ENCODE measurements around the gene SLX4IP. TPM values are rescaled to one million over a fixed set of nuclear protein-coding genes. Genes with fewer than 3 reads are reported as not detected.

SLX4IP gene
- total and polyA plus RNA-seq, 2 of the 13 experiments (the other 11 are each of a cell fraction or from before 2014, with no cell fraction given) = 3.6 to 7.3 TPM

DNA sequence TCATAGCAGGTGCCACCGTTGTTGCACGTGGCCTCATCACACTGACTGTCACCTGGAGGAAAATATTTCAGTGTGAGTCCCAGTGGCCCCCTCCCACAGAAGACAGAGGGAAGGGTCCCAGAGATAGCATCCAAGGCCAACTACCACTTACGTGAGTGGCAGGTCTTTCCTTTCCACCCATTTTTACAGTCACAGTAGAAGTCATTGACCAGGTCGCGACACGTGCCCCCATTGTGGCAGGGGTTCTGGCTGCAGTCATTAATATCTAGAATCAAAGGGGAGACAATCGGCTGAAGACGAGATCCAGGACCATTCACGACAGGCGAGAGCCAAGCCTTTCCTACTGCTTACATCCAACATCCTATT, 210.1 kb downstream of the SLX4IP start:
- TF ChIP-seq, protein P1, sequence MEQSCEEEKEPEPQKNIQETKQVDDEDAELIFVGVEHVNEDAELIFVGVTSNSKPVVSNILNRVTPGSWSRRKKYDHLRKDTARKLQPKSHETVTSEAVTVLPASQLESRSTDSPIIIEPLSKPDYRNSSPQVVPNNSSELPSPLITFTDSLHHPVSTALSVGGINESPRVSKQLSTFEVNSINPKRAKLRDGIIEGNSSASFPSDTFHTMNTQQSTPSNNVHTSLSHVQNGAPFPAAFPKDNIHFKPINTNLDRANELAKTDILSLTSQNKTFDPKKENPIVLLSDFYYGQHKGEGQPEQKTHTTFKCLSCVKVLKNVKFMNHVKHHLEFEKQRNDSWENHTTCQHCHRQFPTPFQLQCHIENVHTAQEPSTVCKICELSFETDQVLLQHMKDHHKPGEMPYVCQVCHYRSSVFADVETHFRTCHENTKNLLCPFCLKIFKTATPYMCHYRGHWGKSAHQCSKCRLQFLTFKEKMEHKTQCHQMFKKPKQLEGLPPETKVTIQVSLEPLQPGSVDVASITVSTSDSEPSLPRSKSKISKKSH (CRISPR knock-in tag; IDR thresholded peaks at IDR 0.05; ENCODE audit: borderline replicate concordance) = no peak
- TF ChIP-seq XBP1 (CRISPR knock-in tag; IDR thresholded peaks at IDR 0.05) = 0 out of 2 replicates have a peak, but pooled peaks have one; percentile 22
- no peak for TF ChIP-seq JUN (CRISPR knock-in tag; IDR thresholded peaks at IDR 0.05)
- no peak for TF ChIP-seq PLRG1 (conservative IDR thresholded peaks at IDR 0.05)
- no peak for TF ChIP-seq ZNF660 (CRISPR knock-in tag; IDR thresholded peaks at IDR 0.05; ENCODE audit: borderline replicate concordance, low read depth)
- TF ChIP-seq ZNF75D (CRISPR knock-in tag; IDR thresholded peaks at IDR 0.05; ENCODE audit: borderline replicate concordance) = peak; percentile 75; the same call in 1 of the 2 replicates
- TF ChIP-seq ZNF678 (CRISPR knock-in tag; IDR thresholded peaks at IDR 0.05) = no peak
- no peak for TF ChIP-seq YY1 (IDR thresholded peaks at IDR 0.05; ENCODE audit: insufficient read depth, insufficient replicate concordance, low read depth, low read length)
- peak; percentile 17 for TF ChIP-seq AGO2 (optimal IDR thresholded peaks at IDR 0.05; ENCODE audit: low read depth, low read length)
- TF ChIP-seq, protein P2, sequence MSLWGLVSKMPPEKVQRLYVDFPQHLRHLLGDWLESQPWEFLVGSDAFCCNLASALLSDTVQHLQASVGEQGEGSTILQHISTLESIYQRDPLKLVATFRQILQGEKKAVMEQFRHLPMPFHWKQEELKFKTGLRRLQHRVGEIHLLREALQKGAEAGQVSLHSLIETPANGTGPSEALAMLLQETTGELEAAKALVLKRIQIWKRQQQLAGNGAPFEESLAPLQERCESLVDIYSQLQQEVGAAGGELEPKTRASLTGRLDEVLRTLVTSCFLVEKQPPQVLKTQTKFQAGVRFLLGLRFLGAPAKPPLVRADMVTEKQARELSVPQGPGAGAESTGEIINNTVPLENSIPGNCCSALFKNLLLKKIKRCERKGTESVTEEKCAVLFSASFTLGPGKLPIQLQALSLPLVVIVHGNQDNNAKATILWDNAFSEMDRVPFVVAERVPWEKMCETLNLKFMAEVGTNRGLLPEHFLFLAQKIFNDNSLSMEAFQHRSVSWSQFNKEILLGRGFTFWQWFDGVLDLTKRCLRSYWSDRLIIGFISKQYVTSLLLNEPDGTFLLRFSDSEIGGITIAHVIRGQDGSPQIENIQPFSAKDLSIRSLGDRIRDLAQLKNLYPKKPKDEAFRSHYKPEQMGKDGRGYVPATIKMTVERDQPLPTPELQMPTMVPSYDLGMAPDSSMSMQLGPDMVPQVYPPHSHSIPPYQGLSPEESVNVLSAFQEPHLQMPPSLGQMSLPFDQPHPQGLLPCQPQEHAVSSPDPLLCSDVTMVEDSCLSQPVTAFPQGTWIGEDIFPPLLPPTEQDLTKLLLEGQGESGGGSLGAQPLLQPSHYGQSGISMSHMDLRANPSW (CRISPR knock-in tag; IDR thresholded peaks at IDR 0.05; ENCODE audit: borderline replicate concordance) = no peak
- H3K4me2 ChIP-seq (ENCODE audit: low read depth, low read length) = no peak overlapping the region
- no peak overlapping the region for H3K4me3 ChIP-seq (replicated peaks in 1 of 3; ENCODE audit: insufficient read depth in 1 of 3, low read depth in 2 of 3, low read length in 3 of 3)
- no peak for DNase-seq (ENCODE audit: low spot score)
- peaks cover 87 to 100% of the 10 kb centered on the region in 2 experiments for H3K36me3 ChIP-seq (replicated peaks in 1 of 2; ENCODE audit: control insufficient read depth in 1 of 2, insufficient read depth in 2 of 2, low read length in 2 of 2)
- no peak overlapping the region for H3K9ac ChIP-seq (ENCODE audit: insufficient read depth, low read depth, low read length)
- no peaks in the 10 kb centered on the region for H3K27me3 ChIP-seq (ENCODE audit: control insufficient read depth in 1 of 2, insufficient read depth in 2 of 2, low read length in 2 of 2)
- H3K79me2 ChIP-seq (ENCODE audit: insufficient read depth, low read length) = no peaks in the 10 kb centered on the region
- BruUV-seq (replicated peaks) = no TSS peak
- no peaks in the 10 kb centered on the region for H3K4me1 ChIP-seq (ENCODE audit: insufficient read depth, low read length)
- ChIA-PET POLR2A (interaction anchor here (1.3 kb wide), 1 partner anchor 9 kb away, joined by 3 read pairs; no protein-coding TSS in a partner anchor), CTCF (ENCODE audit: low intra/inter-chr PET ratio, low total read pairs) (interaction anchor here (1.5 kb wide), 1 partner anchor 176 kb away, joined by 4 read pairs; no protein-coding TSS in a partner anchor)
- in situ Hi-C loops (cut with HindIII; ENCODE audit: extremely low pct_ligation_motif_present, low pct_unique_long_range_greater_than_20kb) (loop anchor here (10.0 kb wide), 1 partner anchor 210 kb away; the partner anchor contains the start of genes MKKS and SLX4IP), intact Hi-C loops (cut with micrococcal nuclease; ENCODE audit: unreplicated experiment) (no loop called here)
- no peaks in the 10 kb centered on the region for H3K9me3 ChIP-seq (ENCODE audit: low read length)
- no peak for FAIRE-seq
- no peak overlapping the region for H2AFZ ChIP-seq (ENCODE audit: low read length)
- no peak overlapping the region for H3K27ac ChIP-seq (ENCODE audit: extremely low read length, insufficient read depth, low read length)
- WGBS (ENCODE audit: low lambda C conversion rate) = over 99% methylated on average over 10 of the region's 10 CpGs
- H4K20me1 ChIP-seq (ENCODE audit: insufficient read depth, low read length) = no peaks in the 10 kb centered on the region
- no peak for ATAC-seq
